ENCODE data around the gene TEX19.
A peak's percentile ranks its signal among the peaks of the same experiment; 100 is the strongest.

TEX19 gene

DNA sequence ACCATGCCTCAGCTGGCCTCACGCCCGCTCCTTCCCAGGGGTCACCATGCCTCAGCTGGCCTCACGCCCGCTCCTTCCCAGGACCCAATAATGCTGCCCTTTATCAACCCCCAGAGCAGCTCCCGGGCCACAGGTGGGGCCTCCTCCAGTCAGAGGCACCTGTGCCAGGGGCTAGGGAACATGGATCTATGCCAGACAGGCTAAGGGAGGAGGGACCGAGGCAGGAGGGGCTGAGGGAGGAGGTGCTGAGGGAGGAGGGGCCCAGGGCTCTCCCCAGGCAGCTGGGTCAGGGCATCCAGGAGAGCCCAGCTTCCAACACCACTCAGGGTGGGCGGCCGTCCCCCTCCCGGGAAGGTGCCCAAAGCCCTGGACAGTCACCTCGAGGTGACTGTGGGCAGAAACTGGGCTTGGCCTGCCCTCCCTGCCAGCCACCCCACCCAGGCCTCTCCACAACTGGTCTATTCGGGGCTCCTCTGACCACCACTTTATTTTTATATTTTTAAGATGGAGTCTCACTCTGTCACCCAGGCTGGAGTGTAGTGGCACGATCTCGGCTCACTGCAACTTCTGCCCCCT, 31.9 kb downstream of the TEX19 start:
- DNase-seq (ENCODE audit: low read depth) = no peak

DNA sequence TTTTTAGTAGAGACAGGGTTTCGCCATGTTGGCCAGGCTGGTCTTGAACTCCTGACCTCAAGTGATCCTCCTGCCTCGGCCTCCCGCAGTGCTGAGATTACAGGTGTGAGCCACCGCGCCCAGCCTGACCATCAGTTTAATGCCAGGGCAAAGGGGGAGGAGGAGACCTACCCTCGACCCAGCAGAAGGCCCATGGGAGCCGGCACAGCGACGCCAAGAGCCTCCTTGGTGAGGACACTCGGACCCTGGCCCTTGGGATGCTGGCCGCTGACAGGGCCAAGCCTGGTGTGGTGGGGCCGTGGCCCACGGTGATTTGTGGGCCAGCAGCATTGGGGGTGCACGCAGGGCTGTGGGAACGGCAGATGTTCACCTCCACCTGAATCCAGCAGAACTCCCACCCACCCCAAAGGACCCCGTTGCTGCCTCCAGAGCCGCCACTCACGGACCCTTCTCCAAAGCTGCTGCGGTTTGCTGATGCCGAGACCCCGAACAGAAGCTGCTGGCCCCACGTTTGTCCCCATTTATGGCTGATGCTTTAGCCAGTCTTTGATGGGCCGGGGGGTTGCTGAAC, 32.5 kb downstream of the TEX19 start:
- DNase-seq (ENCODE audit: low read depth) = no peak

DNA sequence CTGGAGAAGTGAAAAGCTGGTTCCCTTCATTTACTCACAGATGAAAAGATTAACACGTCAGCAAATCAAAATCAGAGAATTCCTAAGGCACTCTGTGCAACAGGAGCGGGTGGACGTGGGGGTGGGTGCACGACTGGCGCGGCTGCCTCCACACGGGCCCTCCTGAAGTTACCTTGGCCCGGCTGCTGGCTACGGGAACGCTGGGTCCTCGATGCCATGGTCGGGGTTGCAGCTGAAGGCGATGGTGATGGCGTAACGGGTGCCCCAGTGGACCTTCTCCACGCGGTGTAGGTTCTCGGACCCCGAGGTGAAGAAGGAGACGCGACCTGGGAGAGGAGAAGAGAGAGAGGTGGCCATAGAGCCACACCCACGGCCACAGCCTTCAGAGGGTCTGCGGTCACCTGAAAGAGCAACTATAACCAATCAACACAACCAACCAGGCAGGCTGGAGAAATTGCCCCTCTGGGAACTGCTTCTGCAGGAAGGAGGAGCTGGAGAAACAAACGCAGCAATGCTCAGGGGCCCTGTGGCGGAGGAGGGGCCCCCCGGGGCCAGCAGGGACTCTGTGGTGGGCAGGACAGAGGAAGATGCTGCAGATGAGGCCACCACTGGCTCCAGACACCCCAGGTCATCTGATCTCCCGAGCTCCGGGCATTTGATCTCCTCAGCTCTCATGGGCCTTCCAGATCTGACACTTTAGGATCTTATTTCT, 33.3 kb downstream of the TEX19 start:
- no peak for DNase-seq (ENCODE audit: low read depth)

GRCh38 chr17:82392941-82393340, 33.9 kb downstream of the TEX19 start:
- no peak for DNase-seq (ENCODE audit: low read depth)

DNA sequence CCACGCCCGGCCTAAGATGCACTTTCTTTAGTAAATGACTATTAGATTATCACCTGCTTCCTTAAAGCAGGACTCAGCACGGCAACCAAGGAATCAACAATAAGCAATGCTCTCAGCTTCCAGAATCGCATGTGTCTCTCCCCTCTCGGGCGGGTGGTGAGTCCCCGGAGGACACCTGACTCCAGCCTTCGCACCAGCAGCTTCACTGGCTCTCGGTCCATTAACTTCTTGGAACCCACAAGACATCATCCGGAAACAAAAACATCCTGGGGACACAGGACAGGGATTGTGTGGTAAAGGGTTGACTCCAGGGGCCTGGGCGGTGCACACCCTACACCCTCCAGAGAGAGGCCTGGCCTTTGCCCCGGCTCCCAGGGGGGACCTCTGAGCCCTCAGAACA, 35.2 kb downstream of the TEX19 start:
- DNase-seq (ENCODE audit: low read depth) = no peak

DNA sequence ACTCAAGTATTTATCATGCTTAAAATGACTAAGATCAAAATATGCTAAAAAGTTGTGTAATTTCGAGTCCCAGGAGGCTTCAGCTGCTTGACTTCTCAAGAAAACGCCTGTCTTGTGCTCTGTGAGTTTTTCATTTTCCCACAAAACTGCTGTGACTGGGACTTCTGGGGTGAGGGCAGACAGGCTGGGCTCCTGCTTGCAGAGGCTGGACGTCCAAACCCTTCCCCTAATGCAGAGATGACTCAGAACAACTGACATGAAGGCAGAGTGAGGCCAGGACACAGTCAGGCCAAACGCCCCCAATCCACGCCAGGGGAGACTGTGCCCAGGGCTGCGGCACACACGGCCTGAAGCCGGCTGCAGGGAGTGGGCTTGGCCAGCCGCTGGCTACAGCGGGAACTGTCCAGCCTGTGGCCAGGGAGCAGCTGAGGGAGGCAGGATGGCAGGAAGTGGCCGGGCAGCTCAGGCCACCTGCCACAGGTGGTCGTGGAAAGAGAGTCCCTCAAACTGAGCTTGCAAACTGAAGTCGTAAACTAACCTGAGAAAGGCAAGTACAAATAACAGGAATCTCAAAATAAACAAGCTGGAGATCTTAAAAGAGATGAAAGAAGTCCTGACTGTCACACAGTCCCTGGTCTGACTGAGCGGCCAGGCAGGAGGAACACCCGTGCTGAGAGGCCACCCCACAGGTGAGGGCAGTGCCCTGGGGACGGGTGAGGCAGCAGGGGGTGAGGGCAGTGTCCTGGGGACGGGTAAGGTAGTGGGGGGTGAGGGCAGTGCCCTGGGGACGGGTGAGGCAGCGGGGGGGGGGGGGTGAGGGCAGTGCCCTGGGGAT, 37.8 kb downstream of the TEX19 start:
- peak; percentile 96 for DNase-seq (ENCODE audit: low read depth)

DNA sequence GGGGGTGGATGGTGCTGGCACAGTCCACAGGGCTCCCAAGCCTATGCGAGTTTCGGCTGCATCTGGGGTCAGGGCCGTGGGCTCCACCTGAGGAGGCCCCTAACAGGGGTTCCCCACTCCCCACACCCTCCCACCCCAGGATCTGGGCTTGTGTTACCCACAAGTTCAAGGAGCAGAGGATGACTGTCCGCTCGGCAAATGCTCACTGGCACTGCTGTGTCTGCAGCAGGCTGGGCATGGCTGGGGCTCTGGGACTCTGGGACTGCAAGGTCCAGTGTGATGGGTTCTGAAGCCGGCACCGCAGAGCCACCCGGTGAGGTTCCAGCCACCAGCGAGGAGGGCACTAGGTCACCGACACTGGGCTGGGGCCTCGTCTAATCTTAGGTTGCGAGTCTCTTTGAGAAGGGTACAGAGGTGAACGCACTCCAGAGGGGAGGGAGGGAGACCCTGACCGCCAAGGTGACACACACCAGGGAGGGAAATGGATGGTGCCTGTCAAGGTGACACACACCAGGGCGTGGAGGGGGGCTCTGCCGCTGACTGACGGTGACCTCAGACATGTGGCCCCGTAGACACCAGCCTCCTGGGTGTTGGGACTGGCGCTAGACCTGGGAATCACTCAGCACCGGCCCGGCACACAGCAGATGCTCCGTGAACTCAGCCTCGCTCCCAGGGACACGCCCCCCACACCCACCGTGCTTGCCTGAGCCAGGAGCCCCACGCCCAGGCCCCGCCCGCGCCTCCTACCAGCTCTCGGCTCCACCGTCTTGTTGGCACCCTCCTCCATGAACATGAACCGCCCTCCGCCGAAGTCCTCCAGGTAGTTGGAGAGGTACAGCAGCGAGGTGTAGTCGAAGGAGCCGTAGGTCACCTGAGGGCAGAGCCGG, 38.6 kb downstream of the TEX19 start:
- no peak for DNase-seq (ENCODE audit: low read depth)

DNA sequence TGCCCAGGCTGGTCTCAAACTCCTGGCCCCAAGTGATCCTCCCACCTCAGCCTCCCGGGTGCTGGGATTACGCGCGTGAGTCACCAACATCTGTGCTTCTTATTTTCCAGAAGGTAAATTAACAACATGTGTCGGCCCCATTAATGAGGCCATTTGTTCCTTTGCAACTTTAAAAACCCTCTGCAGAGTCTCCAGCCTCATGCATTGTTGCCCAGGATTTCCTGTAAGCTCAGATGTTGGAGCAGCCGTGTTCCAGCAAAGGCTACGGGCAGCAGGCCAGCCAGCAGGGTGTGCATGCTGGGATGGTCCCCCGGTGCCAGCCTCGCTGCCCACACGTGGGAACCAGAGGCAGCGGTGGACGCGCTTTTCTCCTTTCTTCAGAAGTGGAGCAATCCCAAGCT, 40.0 kb downstream of the TEX19 start:
- DNase-seq (ENCODE audit: low read depth) = peak; percentile 96

DNA sequence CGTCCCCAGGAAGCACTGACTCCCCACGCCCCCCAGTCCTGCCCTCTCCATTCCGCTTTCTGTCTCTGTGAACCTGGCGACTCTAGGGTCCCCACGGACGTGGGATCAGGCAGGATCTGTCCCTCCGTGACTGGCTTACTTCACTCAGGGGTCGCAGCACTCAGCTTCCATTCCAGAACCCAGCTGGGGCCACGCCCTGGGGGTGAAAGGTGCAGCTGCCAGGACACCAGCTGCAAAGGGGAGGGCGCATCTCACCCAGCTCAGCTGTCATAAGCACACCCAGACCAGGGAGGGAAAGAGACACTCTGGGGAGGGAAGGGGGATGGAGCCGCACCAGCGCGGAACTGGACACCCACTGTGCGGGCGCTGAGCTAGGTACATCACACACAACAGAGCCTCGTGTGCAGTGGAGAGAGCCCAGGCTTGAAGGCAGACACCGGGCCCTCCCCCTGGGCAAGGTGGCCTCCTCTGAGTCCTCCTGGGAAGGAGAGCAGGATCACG, 40.6 kb downstream of the TEX19 start:
- DNase-seq (ENCODE audit: low read depth) = no peak

- no peak for DNase-seq (ENCODE audit: low read depth)
These were observed 41.2 kb downstream of the TEX19 start for GRCh38 chr17:82400206-82400605.

DNA sequence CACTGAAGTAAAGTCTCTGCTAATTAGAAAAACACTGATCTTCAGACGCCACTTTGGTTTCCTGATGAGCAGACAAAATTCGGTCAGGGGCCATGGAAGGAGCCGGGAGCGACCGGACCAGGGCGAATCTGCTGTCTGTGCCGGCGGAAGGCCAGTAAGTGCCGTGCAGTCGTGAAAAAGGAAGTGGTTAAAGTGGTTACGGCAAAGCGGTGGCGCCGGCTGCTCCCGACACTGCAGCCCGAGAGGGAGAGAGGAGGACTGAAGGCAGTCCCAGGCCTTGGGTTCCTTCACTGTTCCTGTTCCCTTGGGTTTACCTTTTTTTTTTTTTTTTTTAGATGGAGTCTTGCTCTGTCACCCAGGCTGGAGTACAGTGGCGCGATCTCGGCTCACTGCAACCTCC, 41.8 kb downstream of the TEX19 start:
- no peak for DNase-seq (ENCODE audit: low read depth)

DNA sequence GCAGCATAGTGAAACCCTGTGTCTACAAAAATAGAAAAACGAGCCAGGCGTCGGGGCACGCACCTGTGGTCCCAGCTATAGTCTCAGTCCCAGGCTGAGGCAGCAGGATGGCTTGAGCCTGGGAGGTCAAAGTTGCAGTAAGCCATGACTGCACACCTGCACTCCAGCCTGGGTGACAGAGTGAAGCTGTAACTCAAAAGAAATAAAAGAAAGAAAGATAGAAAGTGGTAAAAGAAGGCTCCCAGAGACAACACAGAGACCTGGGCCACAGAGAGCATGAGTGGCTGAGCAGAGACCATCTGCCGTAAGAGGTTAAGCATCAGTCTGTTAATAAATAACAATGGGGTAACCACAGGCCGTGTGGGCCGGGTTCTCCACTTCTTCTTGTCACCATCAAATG, 43.8 kb downstream of the TEX19 start:
- DNase-seq (ENCODE audit: low read depth) = no peak

- no peak for DNase-seq (ENCODE audit: low read depth)
These were observed 44.9 kb downstream of the TEX19 start for GRCh38 chr17:82403662-82404660.

DNA sequence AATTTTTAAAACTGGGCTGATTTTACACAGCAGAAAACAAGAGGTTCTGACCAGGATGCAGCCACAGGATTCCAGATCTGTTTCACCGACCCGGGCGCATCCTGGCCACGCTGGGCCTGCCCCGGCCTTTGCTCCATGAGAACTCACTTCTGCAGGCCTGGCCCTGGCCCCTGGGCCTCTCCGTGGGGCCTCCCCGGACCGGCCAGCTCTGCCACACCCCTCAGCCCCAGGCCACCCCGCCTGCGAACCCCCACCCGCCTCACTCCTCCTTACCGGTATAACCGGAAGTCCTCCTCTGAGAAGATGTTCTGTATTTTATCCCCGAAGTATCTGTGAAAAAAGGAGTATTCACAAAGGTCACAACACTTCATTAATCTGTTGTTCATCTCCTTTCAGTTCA, 46.0 kb downstream of the TEX19 start:
- no peak for DNase-seq (ENCODE audit: low read depth)

DNA sequence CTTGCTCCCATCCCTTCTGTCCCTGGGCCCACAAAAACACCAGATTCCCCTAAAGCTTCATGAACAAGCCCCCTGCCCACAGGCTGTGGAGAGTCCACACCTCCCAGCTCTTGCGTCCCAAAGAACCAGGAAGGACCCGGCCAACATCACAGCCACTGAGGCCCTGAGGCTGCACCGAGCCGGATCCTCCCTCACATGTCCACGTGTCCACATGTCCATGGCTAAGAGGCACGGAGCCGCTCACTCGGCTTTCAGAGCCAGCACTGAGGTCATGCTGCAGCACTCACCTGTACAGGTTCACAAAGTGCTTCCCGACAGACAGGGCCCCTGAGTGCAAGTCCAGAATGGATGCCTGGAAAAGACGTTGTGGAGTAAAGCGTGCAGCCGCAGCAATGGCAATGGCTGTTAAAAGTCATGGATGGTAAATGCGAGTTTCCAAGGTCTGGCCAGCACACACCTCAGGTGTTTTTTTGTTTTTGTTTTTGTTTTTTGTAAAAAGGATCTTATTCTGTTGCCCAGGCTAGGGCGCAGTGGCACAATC, 47.2 kb downstream of the TEX19 start:
- DNase-seq (ENCODE audit: low read depth) = no peak

GRCh38 chr17:82407255-82407654, 48.2 kb downstream of the TEX19 start:
- DNase-seq (ENCODE audit: low read depth) = no peak

GRCh38 chr17:82408288-82408937, 49.4 kb downstream of the TEX19 start:
- no peak for DNase-seq (ENCODE audit: low read depth)

- no peak for DNase-seq (ENCODE audit: low read depth)
These were observed 49.9 kb downstream of the TEX19 start for GRCh38 chr17:82408938-82409318.

- DNase-seq (ENCODE audit: low read depth) = no peak
These were observed 51.1 kb downstream of the TEX19 start for GRCh38 chr17:82410014-82410716.

Data from fibroblast of the conjunctiva (primary cell).